ENCODE measurements around the gene RHOBTB1. TPM values are rescaled to one million over a fixed set of nuclear protein-coding genes. Genes with fewer than 3 reads are reported as not detected.
A peak's percentile ranks its signal among the peaks of the same experiment; 100 is the strongest.

RHOBTB1 gene
- total and polyA plus RNA-seq, 2 donors (not counting 1 experiment from before 2014, with no cell fraction given), result 19.8 to 42.6 TPM

- Histone ChIP-seq H4K20me1 (ENCODE audit: control insufficient read depth, extremely low read depth, insufficient read depth, low read length) (no peaks in the 10 kb centered on the region), H3K9ac (ENCODE audit: insufficient read depth, low read length) (no peak overlapping the region), H3K4me3 (replicated peaks in 1 of 4; ENCODE audit: control extremely low read depth in 1 of 4, insufficient read depth in 1 of 4, low read depth in 3 of 4, low read length in 4 of 4) (no peak overlapping the region), H2AFZ (ENCODE audit: low read length) (no peak overlapping the region), H3K4me1 (ENCODE audit: control insufficient read depth, extremely low read depth, insufficient read depth, low read length) (peaks cover 11% of the 10 kb centered on the region), H3K9me3 (ENCODE audit: control insufficient read depth, insufficient read depth, low read depth, low read length) (no peaks in the 10 kb centered on the region), H3K27ac (ENCODE audit: insufficient read depth, low read length) (no peak overlapping the region), H3K27me3 (ENCODE audit: control insufficient read depth, insufficient read depth, low read length) (no peaks in the 10 kb centered on the region), H3K36me3 (ENCODE audit: control insufficient read depth, insufficient read depth, low read length) (no peaks in the 10 kb centered on the region), H3K4me2 (ENCODE audit: extremely low read depth, insufficient read depth, low read length) (no peak overlapping the region), H3K79me2 (ENCODE audit: control insufficient read depth, insufficient read depth, low read length) (no peaks in the 10 kb centered on the region)
- TF ChIP-seq EZH2 (IDR thresholded peaks at IDR 0.05; ENCODE audit: low read length, missing control alignments) (no peak), CTCF (conservative IDR thresholded peaks at IDR 0.05 in 1 of 2, IDR thresholded peaks at IDR 0.05 in 1 of 2; ENCODE audit: low read depth in 1 of 2, low read length in 2 of 2) (peak; percentile 37 to 41)
- DNase-seq (ENCODE audit: low read depth in 2 of 2), result peak; percentile 33 to 92
Observed at GRCh38 chr10:60820093-60820754, 123.8 kb downstream of the RHOBTB1 start.

Other genes starting within 250 kb of the RHOBTB1 start
- 4.4 and 13.9 TPM in 2 replicates for gene CDK1, start 165.7 kb downstream of the RHOBTB1 start, total RNA-seq
- gene CDK1, start 165.7 kb downstream of the RHOBTB1 start, polyA plus RNA-seq, result 14.8 and 42.4 TPM in 2 replicates